GM23248 (cell line): ENCODE data around the gene SMCP. TPM values are rescaled to one million over a fixed set of nuclear protein-coding genes. Genes with fewer than 3 reads are reported as not detected.

ENCODE experiments used
- DNase-seq: peaks from one replicate; pipeline ENCODE4 v3.0.0-alpha.2; 2015
- H2AFZ ChIP-seq: fragments of 200-600 bp; sonication (generic); 2 replicates; pipeline ENCODE4 v1.6.1; 2016; ENCODE audit warnings: antibody characterized with exemption
- H3F3A ChIP-seq: fragments of 200-600 bp; sonication (generic); 2 replicates; pipeline ENCODE4 v1.6.1; 2016; ENCODE audit warnings: mild to moderate bottlenecking, antibody characterized with exemption, mixed run types; ENCODE audit not compliant: insufficient read depth
- H3K27ac ChIP-seq: fragments of 200-600 bp; sonication (generic); 2 replicates; pipeline ENCODE4 v1.5.1; 2016; ENCODE audit warnings: mild to moderate bottlenecking
- H3K27me3 ChIP-seq: fragments of 200-600 bp; sonication (generic); replicated peaks from 2 replicates; pipeline ENCODE4 v1.6.1; 2016; ENCODE audit warnings: mild to moderate bottlenecking; ENCODE audit not compliant: insufficient read depth
- H3K36me3 ChIP-seq: fragments of 200-600 bp; sonication (generic); 2 replicates; pipeline ENCODE4 v1.6.1; 2016; ENCODE audit warnings: low read depth, mild to moderate bottlenecking
- H3K4me1 ChIP-seq: fragments of 200-600 bp; sonication (generic); 2 replicates; pipeline ENCODE4 v1.6.1; 2016; ENCODE audit warnings: mild to moderate bottlenecking; ENCODE audit not compliant: insufficient read depth
- H3K4me2 ChIP-seq: fragments of 200-600 bp; sonication (generic); one replicate; pipeline ENCODE4 v1.6.1; 2016; ENCODE audit warnings: mild to moderate bottlenecking; ENCODE audit not compliant: unreplicated experiment
- H3K4me3 ChIP-seq: fragments of 200-600 bp; sonication (generic); 2 replicates; pipeline ENCODE4 v1.5.1; 2016; ENCODE audit warnings: mild to moderate bottlenecking
- H3K79me2 ChIP-seq: fragments of 200-600 bp; sonication (generic); 2 replicates; pipeline ENCODE4 v1.6.1; 2016; ENCODE audit warnings: mild to moderate bottlenecking; ENCODE audit not compliant: insufficient read depth
- H3K9ac ChIP-seq: fragments of 200-600 bp; sonication (generic); 2 replicates; pipeline ENCODE4 v1.6.1; 2016; ENCODE audit warnings: mild to moderate bottlenecking
- H3K9me2 ChIP-seq: fragments of 200-600 bp; sonication (generic); 2 replicates; pipeline ENCODE4 v1.6.1; 2016; ENCODE audit warnings: mixed run types, mild to moderate bottlenecking, moderate library complexity; ENCODE audit not compliant: insufficient read depth
- H3K9me3 ChIP-seq: fragments of 200-600 bp; sonication (generic); one replicate; pipeline ENCODE4 v1.6.1; 2017; ENCODE audit warnings: low read depth
- H4K20me1 ChIP-seq: fragments of 200-600 bp; sonication (generic); 2 replicates; pipeline ENCODE4 v1.6.0; 2016; ENCODE audit not compliant: insufficient read depth
- EZH2 ChIP-seq: fragments of 200-600 bp; sonication (generic); IDR thresholded peaks from 2 replicates; pipeline ENCODE4 v1.6.1; 2018; ENCODE audit warnings: antibody characterized with exemption, mild to moderate bottlenecking; ENCODE audit not compliant: insufficient read depth, poor library complexity, severe bottlenecking
- EZH2phosphoT487 ChIP-seq: fragments of 200-600 bp; sonication (generic); IDR thresholded peaks from 2 replicates; pipeline ENCODE4 v1.6.1; 2018; ENCODE audit warnings: antibody characterized with exemption, moderate library complexity, mild to moderate bottlenecking, low read depth; ENCODE audit not compliant: insufficient read depth
- WGBS, 2 experiments: methylation state at CpG; one replicate each; pipeline ENCODE4 v1.1.6; 2015 to 2017; ENCODE audit warnings: low lambda C conversion rate in 2 of 2, low coverage in 1 of 2; ENCODE audit errors: missing lambda C conversion rate in 2 of 2; 5-methylcytosine and 5-hydroxymethylcytosine counted together
- in situ Hi-C: fragments of 300-500 bp; cut with MboI; formaldehyde crosslinking; loops from 2 replicates; pipeline ENCODE4 v1.15.0; 2020
- polyA plus RNA-seq: library from polyadenylated mRNA; unstranded; fragments of >200 nt; fragmentation: Nextera tagmentation; extraction: Ambion mirVana; gene quantifications from 2 replicates; pipeline ENCODE4 v1.2.1, GENCODE V29; 2016
- total RNA-seq: library from RNA; depleted of rRNA; stranded (reverse); fragments of >200 nt; shearing (Covaris generic); gene quantifications from 2 replicates; pipeline ENCODE4 v1.2.3, GENCODE V29; 2014

Gene SMCP
- total and polyA plus RNA-seq, 2 experiments from 2014 or later, result not detected

GRCh38 chr1:152904688-152905440, 26.7 kb downstream of the SMCP start:
- Histone ChIP-seq H4K20me1 (no peaks in the 10 kb centered on the region), H3F3A (peaks cover 21% of the 10 kb centered on the region), H3K4me1 (peaks cover 37% of the 10 kb centered on the region), H3K27ac (peak overlapping the region; percentile 92), H3K27me3 (no peaks in the 10 kb centered on the region), H3K9ac (peak overlapping the region; percentile 68; the same call in 1 of the 2 replicates), H3K79me2 (no peaks in the 10 kb centered on the region), H3K36me3 (no peaks in the 10 kb centered on the region), H2AFZ (0 out of 2 replicates have a peak overlapping the region, but pooled peaks have one; percentile 12), H3K4me2 (peak overlapping the region; percentile 51), H3K9me3 (no peaks in the 10 kb centered on the region), H3K4me3 (no peak overlapping the region), H3K9me2 (no peaks in the 10 kb centered on the region)
- in situ Hi-C loops, result no loop called here
- TF ChIP-seq EZH2 (no peak), EZH2phosphoT487 (no peak)
- 86 to 88% methylated on average over 7 of the region's 7 CpGs for WGBS, 2 experiments
- peak; percentile 28 for DNase-seq

- Histone ChIP-seq H3K27me3 (no peaks in the 10 kb centered on the region), H3K9me2 (no peaks in the 10 kb centered on the region), H3K9me3 (no peaks in the 10 kb centered on the region), H3K4me2 (peak overlapping the region; percentile 62), H3K79me2 (no peaks in the 10 kb centered on the region), H4K20me1 (no peaks in the 10 kb centered on the region), H3F3A (peaks cover 21% of the 10 kb centered on the region), H2AFZ (peak overlapping the region; percentile 61), H3K4me1 (peaks cover 37% of the 10 kb centered on the region), H3K27ac (peak overlapping the region; percentile 92), H3K9ac (peak overlapping the region; percentile 68), H3K36me3 (no peaks in the 10 kb centered on the region), H3K4me3 (peak overlapping the region; percentile 42)
- no peak for TF ChIP-seq EZH2
- no peak for TF ChIP-seq EZH2phosphoT487
- peak; percentile 97 for DNase-seq
- WGBS, 2 experiments, result 0 to 1% methylated on average over 5 of the region's 5 CpGs
- in situ Hi-C loops, result no loop called here
Observed at GRCh38 chr1:152906023-152906565, 28.0 kb downstream of the SMCP start.

GRCh38 chr1:152907686-152908601, 29.8 kb downstream of the SMCP start, which contains the start of gene IVL:
IVL (plus strand) TSS chr1:152908546; CDS start chr1:152909798, 1,252 bp downstream.
- 95 to 99% methylated on average over 4 of the region's 4 CpGs for WGBS, 2 experiments
- H3K36me3 ChIP-seq, result no peaks in the 10 kb centered on the region
- H3F3A ChIP-seq, result peaks cover 21% of the 10 kb centered on the region
- no peaks in the 10 kb centered on the region for H3K9me2 ChIP-seq
- no peaks in the 10 kb centered on the region for H3K27me3 ChIP-seq
- peaks cover 37% of the 10 kb centered on the region for H3K4me1 ChIP-seq
- peak; percentile 56 for DNase-seq
- H3K27ac ChIP-seq, result 0 out of 2 replicates have a peak within 1 kb of the TSS, but pooled peaks have one; percentile 1
- in situ Hi-C loops, result no loop called here
- H2AFZ ChIP-seq, result no peak within 1 kb of the TSS
- H3K9ac ChIP-seq, result no peak within 1 kb of the TSS
- no peaks in the 10 kb centered on the region for H3K79me2 ChIP-seq
- no peaks in the 10 kb centered on the region for H3K9me3 ChIP-seq
- H3K4me3 ChIP-seq, result no peak within 1 kb of the TSS
- H3K4me2 ChIP-seq, result no peak within 1 kb of the TSS
- H4K20me1 ChIP-seq, result no peaks in the 10 kb centered on the region
- TF ChIP-seq EZH2phosphoT487 (no peak), EZH2 (no peak)

- Histone ChIP-seq H3K9me3 (no peaks in the 10 kb centered on the region), H3K36me3 (no peaks in the 10 kb centered on the region), H3K27me3 (no peaks in the 10 kb centered on the region), H3F3A (peaks cover 21% of the 10 kb centered on the region), H4K20me1 (no peaks in the 10 kb centered on the region), H2AFZ (no peak overlapping the region), H3K9ac (no peak overlapping the region), H3K4me2 (no peak overlapping the region), H3K27ac (no peak overlapping the region), H3K4me3 (no peak overlapping the region), H3K9me2 (no peaks in the 10 kb centered on the region), H3K4me1 (peaks cover 37% of the 10 kb centered on the region), H3K79me2 (no peaks in the 10 kb centered on the region)
- in situ Hi-C loops, result no loop called here
- DNase-seq, result no peak
- 92 to 93% methylated on average over 3 of the region's 3 CpGs for WGBS, 2 experiments
- TF ChIP-seq EZH2, result no peak
- no peak for TF ChIP-seq EZH2phosphoT487
Observed at GRCh38 chr1:152909206-152909605, 31.1 kb downstream of the SMCP start.
